Neural cell (in vitro differentiated cells): ENCODE results near the gene HIP1R. TPM values are rescaled to one million over a fixed set of nuclear protein-coding genes. Genes with fewer than 3 reads are reported as not detected.

Experiments used
- H2AFZ ChIP-seq: fragments of 200-600, 300-800 bp; sonication (generic), shearing (Covaris generic); 2 replicates; pipeline ENCODE4 v1.6.0; 2014; ENCODE audit warnings: low read depth, mild to moderate bottlenecking, antibody characterized with exemption, low read length, moderate library complexity
- H3F3A ChIP-seq: fragments of 200-600 bp; shearing (Covaris generic); 2 replicates; pipeline ENCODE4 v1.6.1; 2016; ENCODE audit warnings: mild to moderate bottlenecking, moderate library complexity, mixed read lengths, antibody characterized with exemption, low read length; ENCODE audit not compliant: insufficient read depth, poor library complexity, severe bottlenecking
- H3K27ac ChIP-seq: fragments of 200-600, 300-800 bp; sonication (generic), shearing (Covaris generic); 2 replicates; pipeline ENCODE4 v1.5.1; 2014; ENCODE audit warnings: mild to moderate bottlenecking, low read length, moderate library complexity
- H3K27me3 ChIP-seq: fragments of 300-800, 200-600 bp; sonication (generic), shearing (Covaris generic); 2 replicates; pipeline ENCODE4 v1.6.0; 2014; ENCODE audit warnings: mild to moderate bottlenecking, low read depth, low read length, moderate library complexity; ENCODE audit not compliant: insufficient read depth
- H3K36me3 ChIP-seq: fragments of 300-800, 200-600 bp; sonication (generic), shearing (Covaris generic); 2 replicates; pipeline ENCODE4 v1.5.1; 2014; ENCODE audit warnings: mild to moderate bottlenecking, antibody characterized with exemption, low read length, moderate library complexity; ENCODE audit not compliant: insufficient read depth
- H3K4me2 ChIP-seq: fragments of 300-800, 200-600 bp; sonication (generic), shearing (Covaris generic); 2 replicates; pipeline ENCODE4 v1.6.0; 2014; ENCODE audit warnings: mild to moderate bottlenecking, low read length
- H3K4me3 ChIP-seq: fragments of 300-800, 200-600 bp; sonication (generic), shearing (Covaris generic); 2 replicates; pipeline ENCODE4 v1.5.1; 2014; ENCODE audit warnings: mild to moderate bottlenecking, low read length, moderate library complexity
- H3K79me2 ChIP-seq: fragments of 200-600 bp; shearing (Covaris generic); replicated peaks from 2 replicates; pipeline ENCODE4 v1.6.0; 2014; ENCODE audit warnings: mild to moderate bottlenecking, low read length, moderate library complexity; ENCODE audit not compliant: insufficient read depth
- H3K9ac ChIP-seq: fragments of 300-800, 200-600 bp; sonication (generic), shearing (Covaris generic); 2 replicates; pipeline ENCODE4 v1.6.1; 2016; ENCODE audit warnings: mild to moderate bottlenecking, low read length, mixed read lengths
- H3K9me2 ChIP-seq: fragments of 200-600 bp; shearing (Covaris generic); 2 replicates; pipeline ENCODE4 v1.6.1; 2016; ENCODE audit warnings: mild to moderate bottlenecking, low read length, mixed read lengths; ENCODE audit not compliant: insufficient read depth
- H3K9me3 ChIP-seq: fragments of 200-600, 300-800 bp; sonication (generic), shearing (Covaris generic); 2 replicates; pipeline ENCODE4 v1.6.1; 2016; ENCODE audit warnings: mild to moderate bottlenecking, mixed run types, low read length, moderate library complexity, mixed read lengths
- H4K20me1 ChIP-seq: fragments of 200-600 bp; shearing (Covaris generic); 2 replicates; pipeline ENCODE4 v1.6.1; 2016; ENCODE audit warnings: mild to moderate bottlenecking, mixed run types; ENCODE audit not compliant: insufficient read depth
- CTCF ChIP-seq: fragments of 450-650 bp; IDR thresholded peaks from 2 replicates; pipeline ENCODE4 v1.5.1; 2014; ENCODE audit warnings: antibody characterized with exemption, mild to moderate bottlenecking, moderate library complexity; ENCODE audit not compliant: poor library complexity, severe bottlenecking
- EP300 ChIP-seq: fragments of 450-650 bp; conservative IDR thresholded peaks from 2 replicates; pipeline ENCODE4 v1.6.1; 2014; ENCODE audit warnings: antibody characterized with exemption, mild to moderate bottlenecking, moderate library complexity; ENCODE audit not compliant: poor library complexity, severe bottlenecking
- EZH2 ChIP-seq: fragments of 200-600, 300-800 bp; shearing (Covaris generic), sonication (generic); IDR thresholded peaks from 2 replicates; pipeline ENCODE4 v1.6.1; 2014; ENCODE audit warnings: antibody characterized with exemption, low read length, borderline replicate concordance, mild to moderate bottlenecking; ENCODE audit not compliant: insufficient read depth, poor library complexity, severe bottlenecking
- MXI1 ChIP-seq: fragments of 450-650 bp; conservative IDR thresholded peaks from 2 replicates; pipeline ENCODE4 v1.6.1; 2014; ENCODE audit warnings: antibody characterized with exemption, mild to moderate bottlenecking; ENCODE audit not compliant: poor library complexity, severe bottlenecking
- POLR2AphosphoS5 ChIP-seq: IDR thresholded peaks from 2 replicates; pipeline ENCODE4 v1.6.1; 2012
- RAD21 ChIP-seq: fragments of 450-650 bp; conservative IDR thresholded peaks from 2 replicates; pipeline ENCODE4 v1.6.1; 2014; ENCODE audit warnings: antibody characterized with exemption, mild to moderate bottlenecking, moderate library complexity
- REST ChIP-seq: IDR thresholded peaks from 2 replicates; pipeline ENCODE4 v1.6.1; 2012; ENCODE audit warnings: borderline replicate concordance
- SMC3 ChIP-seq: fragments of 450-650 bp; conservative IDR thresholded peaks from 2 replicates; pipeline ENCODE4 v1.6.1; 2014; ENCODE audit warnings: antibody characterized with exemption, mild to moderate bottlenecking, moderate library complexity; ENCODE audit not compliant: poor library complexity
- TAF1 ChIP-seq: IDR thresholded peaks from 2 replicates; pipeline ENCODE4 v1.6.1; 2012; ENCODE audit warnings: low read depth
- polyA plus RNA-seq: library from polyadenylated mRNA; depleted of rRNA; stranded (reverse); fragments of >200 nt; gene quantifications from 2 replicates; pipeline ENCODE4 v1.2.3, GENCODE V29; 2014

The HIP1R gene
- polyA plus RNA-seq, 1 donor from 2014 or later: 270 TPM

- H3K9me3 ChIP-seq: no peaks in the 10 kb centered on the region
- no peak overlapping the region for H3K4me2 ChIP-seq
- no peaks in the 10 kb centered on the region for H3F3A ChIP-seq
- H3K27me3 ChIP-seq: no peaks in the 10 kb centered on the region
- H3K79me2 ChIP-seq: no peaks in the 10 kb centered on the region
- H3K36me3 ChIP-seq: no peaks in the 10 kb centered on the region
- H3K9ac ChIP-seq: no peak overlapping the region
- H4K20me1 ChIP-seq: no peaks in the 10 kb centered on the region
- TF ChIP-seq MXI1 (no peak), TAF1 (no peak), SMC3 (no peak), REST (no peak), CTCF (no peak), POLR2AphosphoS5 (no peak), RAD21 (no peak), EZH2 (no peak), EP300 (no peak)
- no peak overlapping the region for H3K27ac ChIP-seq
- H3K4me3 ChIP-seq: no peak overlapping the region
- H3K9me2 ChIP-seq: no peaks in the 10 kb centered on the region
- H2AFZ ChIP-seq: no peak overlapping the region
These were observed 17.3 kb downstream of the HIP1R start for GRCh38 chr12:122852336-122853275.

- H3K4me2 ChIP-seq: no peak overlapping the region
- no peak overlapping the region for H3K27ac ChIP-seq
- no peaks in the 10 kb centered on the region for H3K9me3 ChIP-seq
- no peaks in the 10 kb centered on the region for H3K27me3 ChIP-seq
- no peaks in the 10 kb centered on the region for H3K79me2 ChIP-seq
- H2AFZ ChIP-seq: no peak overlapping the region
- H4K20me1 ChIP-seq: no peaks in the 10 kb centered on the region
- H3K9ac ChIP-seq: no peak overlapping the region
- H3F3A ChIP-seq: no peaks in the 10 kb centered on the region
- H3K4me3 ChIP-seq: no peak overlapping the region
- H3K36me3 ChIP-seq: no peaks in the 10 kb centered on the region
- no peaks in the 10 kb centered on the region for H3K9me2 ChIP-seq
- TF ChIP-seq TAF1 (no peak), REST (no peak), RAD21 (no peak), EP300 (no peak), CTCF (no peak), EZH2 (no peak), POLR2AphosphoS5 (no peak), MXI1 (no peak), SMC3 (no peak)
These were observed 18.5 kb downstream of the HIP1R start for GRCh38 chr12:122853582-122854245.
